ENCODE data around the gene SORBS2. TPM values are rescaled to one million over a fixed set of nuclear protein-coding genes. Genes with fewer than 3 reads are reported as not detected.
A peak's percentile ranks its signal among the peaks of the same experiment; 100 is the strongest.

SORBS2 gene
- total RNA-seq, 4 donors from 2014 or later: 821 to 1,626 (median 1,353) TPM

DNA sequence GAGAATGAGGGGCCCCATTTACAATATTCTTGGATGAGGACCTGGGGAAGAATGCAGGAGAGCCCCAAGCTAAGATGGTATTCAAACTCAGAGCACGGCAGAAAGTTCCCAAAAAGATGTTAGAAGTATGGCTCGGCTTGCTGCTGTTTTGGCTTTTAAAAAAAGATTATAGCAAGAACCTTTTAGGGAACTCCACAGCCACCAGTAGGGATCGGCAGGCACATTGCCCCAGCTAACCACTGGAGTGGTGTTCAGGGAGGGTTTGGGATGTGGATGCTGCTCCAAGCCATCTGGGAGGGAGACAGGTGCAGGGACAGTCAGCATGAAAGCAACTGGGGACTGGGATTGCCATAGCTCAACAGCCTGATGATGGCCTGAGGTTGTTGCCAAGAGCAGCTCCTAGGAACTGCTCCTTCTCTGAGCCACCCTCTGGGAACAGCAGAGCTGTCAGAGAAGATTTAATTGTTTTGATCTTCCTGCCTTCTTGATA, 63.0 kb downstream of the SORBS2 start:
- intact Hi-C loops (cut with DNase I): loop anchor here (10.0 kb wide), 1 partner anchor 396 kb away; no protein-coding TSS in a partner anchor
- DNase-seq (ENCODE audit: extremely low spot score): peak; percentile 90
- 80% methylated on average over 3 of the region's 3 CpGs for WGBS

DNA sequence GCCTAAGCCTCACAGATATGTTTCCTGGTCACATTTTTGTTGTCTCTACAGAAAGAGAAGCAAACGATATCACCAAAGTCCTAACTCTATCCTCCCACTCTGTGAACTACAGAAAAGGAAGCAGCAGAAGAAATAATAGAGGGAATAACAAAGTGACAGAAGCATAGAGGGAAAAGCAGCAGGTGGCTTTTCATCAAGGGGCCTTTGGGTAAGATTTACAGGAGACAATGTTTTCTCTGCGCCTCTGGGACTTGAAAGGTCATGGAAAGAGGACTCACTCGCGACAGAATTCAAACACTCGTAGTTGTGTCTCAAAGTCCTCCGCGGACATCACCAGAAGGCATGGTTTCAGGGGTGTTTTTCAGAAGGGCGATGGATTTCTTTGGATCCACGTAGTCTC, 66.1 kb downstream of the SORBS2 start:
- WGBS: 94% methylated on average over 9 of the region's 9 CpGs

More for the DNA sequence above, 63.0 kb downstream of the SORBS2 start:
- Histone ChIP-seq H3K27ac (replicated peaks in 1 of 4) (no peak overlapping the region), H3K36me3 (no peaks in the 10 kb centered on the region), H3K9me3 (peaks cover 0 to 3% (median 0%) of the 10 kb centered on the region in 4 donors), H3K4me1 (peaks cover 9 to 41% (median 17%) of the 10 kb centered on the region in 4 donors), H3K27me3 (no peaks in the 10 kb centered on the region), H3K4me3 (no peak overlapping the region)
- TF ChIP-seq POLR2A (IDR thresholded peaks at IDR 0.05; ENCODE audit: low read depth) (no peak), POLR2AphosphoS5 (IDR thresholded peaks at IDR 0.05) (no peak), EP300 (IDR thresholded peaks at IDR 0.05) (no peak)

DNA sequence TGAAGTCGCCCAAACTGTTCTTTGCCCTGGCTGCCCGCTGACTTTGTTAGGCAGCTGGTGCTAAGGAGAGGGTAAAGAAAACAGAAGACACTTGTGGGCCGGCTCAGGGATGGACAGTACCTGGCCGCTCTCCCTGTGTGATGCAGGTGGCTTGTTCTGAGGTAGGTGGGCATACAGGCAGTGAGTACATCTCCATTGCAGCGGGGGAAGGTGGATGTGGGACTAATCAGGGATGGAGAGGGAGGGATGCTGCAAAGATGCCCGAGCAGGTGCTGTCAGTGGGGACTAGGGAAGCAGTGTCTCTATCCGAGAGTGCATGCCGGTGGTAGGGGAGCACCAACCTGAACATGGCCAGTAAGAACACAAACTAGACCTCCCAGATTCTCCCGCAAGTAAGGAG, 67.0 kb downstream of the SORBS2 start:
- Histone ChIP-seq H3K9me3 (peaks cover 0 to 3% (median 0%) of the 10 kb centered on the region in 4 donors), H3K27ac (replicated peaks in 1 of 4) (no peak overlapping the region), H3K27me3 (no peaks in the 10 kb centered on the region), H3K4me3 (no peak overlapping the region), H3K4me1 (peaks cover 16 to 43% (median 20%) of the 10 kb centered on the region in 4 donors), H3K36me3 (no peaks in the 10 kb centered on the region)
- peak; percentile 86 for DNase-seq (ENCODE audit: extremely low spot score)
- intact Hi-C loops (cut with DNase I): loop anchor here (10.0 kb wide), 1 partner anchor 400 kb away; no protein-coding TSS in a partner anchor
- TF ChIP-seq POLR2AphosphoS5 (IDR thresholded peaks at IDR 0.05): no peak
- TF ChIP-seq POLR2A (IDR thresholded peaks at IDR 0.05; ENCODE audit: low read depth): no peak
- TF ChIP-seq EP300 (IDR thresholded peaks at IDR 0.05): no peak
- TF ChIP-seq, protein P1, sequence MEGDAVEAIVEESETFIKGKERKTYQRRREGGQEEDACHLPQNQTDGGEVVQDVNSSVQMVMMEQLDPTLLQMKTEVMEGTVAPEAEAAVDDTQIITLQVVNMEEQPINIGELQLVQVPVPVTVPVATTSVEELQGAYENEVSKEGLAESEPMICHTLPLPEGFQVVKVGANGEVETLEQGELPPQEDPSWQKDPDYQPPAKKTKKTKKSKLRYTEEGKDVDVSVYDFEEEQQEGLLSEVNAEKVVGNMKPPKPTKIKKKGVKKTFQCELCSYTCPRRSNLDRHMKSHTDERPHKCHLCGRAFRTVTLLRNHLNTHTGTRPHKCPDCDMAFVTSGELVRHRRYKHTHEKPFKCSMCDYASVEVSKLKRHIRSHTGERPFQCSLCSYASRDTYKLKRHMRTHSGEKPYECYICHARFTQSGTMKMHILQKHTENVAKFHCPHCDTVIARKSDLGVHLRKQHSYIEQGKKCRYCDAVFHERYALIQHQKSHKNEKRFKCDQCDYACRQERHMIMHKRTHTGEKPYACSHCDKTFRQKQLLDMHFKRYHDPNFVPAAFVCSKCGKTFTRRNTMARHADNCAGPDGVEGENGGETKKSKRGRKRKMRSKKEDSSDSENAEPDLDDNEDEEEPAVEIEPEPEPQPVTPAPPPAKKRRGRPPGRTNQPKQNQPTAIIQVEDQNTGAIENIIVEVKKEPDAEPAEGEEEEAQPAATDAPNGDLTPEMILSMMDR (IDR thresholded peaks at IDR 0.05): no peak
- 94% methylated on average over 9 of the region's 9 CpGs for WGBS

More for the DNA sequence above, 66.1 kb downstream of the SORBS2 start:
- Histone ChIP-seq H3K9me3 (peaks cover 0 to 3% (median 0%) of the 10 kb centered on the region in 4 donors), H3K27me3 (no peaks in the 10 kb centered on the region), H3K36me3 (no peaks in the 10 kb centered on the region), H3K27ac (replicated peaks in 1 of 4) (no peak overlapping the region), H3K4me3 (no peak overlapping the region), H3K4me1 (peaks cover 12 to 48% (median 21%) of the 10 kb centered on the region in 4 donors)
- TF ChIP-seq POLR2AphosphoS5 (IDR thresholded peaks at IDR 0.05) (no peak), EP300 (IDR thresholded peaks at IDR 0.05) (no peak), POLR2A (IDR thresholded peaks at IDR 0.05; ENCODE audit: low read depth) (no peak)
- TF ChIP-seq, protein P1 (IDR thresholded peaks at IDR 0.05): no peak
- intact Hi-C loops (cut with DNase I): loop anchor here (10.0 kb wide), 1 partner anchor 399 kb away; no protein-coding TSS in a partner anchor
- peak; percentile 42 for DNase-seq (ENCODE audit: extremely low spot score)

DNA sequence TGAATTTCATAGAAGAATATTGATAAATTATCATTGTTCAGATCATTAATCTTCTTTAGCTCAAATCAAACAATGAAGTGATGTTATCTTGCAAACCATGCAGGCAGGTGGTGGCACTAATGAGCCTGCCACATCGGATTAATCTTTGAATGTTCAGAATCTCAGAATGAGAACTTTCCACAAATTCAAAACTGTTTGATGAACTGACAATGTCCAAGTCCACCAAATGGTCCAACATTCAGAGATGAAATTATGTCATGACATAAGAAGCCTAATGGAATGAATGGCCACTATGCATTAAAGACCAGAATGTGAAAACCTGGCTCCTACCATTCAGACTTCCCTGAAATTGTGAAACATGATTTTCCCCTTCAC, 67.5 kb downstream of the SORBS2 start:
- Histone ChIP-seq H3K27ac (replicated peaks in 1 of 4) (no peak overlapping the region), H3K36me3 (no peaks in the 10 kb centered on the region), H3K4me3 (no peak overlapping the region), H3K4me1 (peaks cover 16 to 48% (median 20%) of the 10 kb centered on the region in 4 donors), H3K27me3 (no peaks in the 10 kb centered on the region), H3K9me3 (peaks cover 0 to 3% (median 0%) of the 10 kb centered on the region in 4 donors)
- intact Hi-C loops (cut with DNase I): loop anchor here (10.0 kb wide), 1 partner anchor 400 kb away; no protein-coding TSS in a partner anchor
- WGBS: 83% methylated on average over 1 of the region's 1 CpG
- no peak for TF ChIP-seq POLR2AphosphoS5 (IDR thresholded peaks at IDR 0.05)
- TF ChIP-seq, protein P1 (IDR thresholded peaks at IDR 0.05): no peak
- TF ChIP-seq POLR2A (IDR thresholded peaks at IDR 0.05; ENCODE audit: low read depth): no peak
- no peak for TF ChIP-seq EP300 (IDR thresholded peaks at IDR 0.05)
- peak; percentile 60 for DNase-seq (ENCODE audit: extremely low spot score)

DNA sequence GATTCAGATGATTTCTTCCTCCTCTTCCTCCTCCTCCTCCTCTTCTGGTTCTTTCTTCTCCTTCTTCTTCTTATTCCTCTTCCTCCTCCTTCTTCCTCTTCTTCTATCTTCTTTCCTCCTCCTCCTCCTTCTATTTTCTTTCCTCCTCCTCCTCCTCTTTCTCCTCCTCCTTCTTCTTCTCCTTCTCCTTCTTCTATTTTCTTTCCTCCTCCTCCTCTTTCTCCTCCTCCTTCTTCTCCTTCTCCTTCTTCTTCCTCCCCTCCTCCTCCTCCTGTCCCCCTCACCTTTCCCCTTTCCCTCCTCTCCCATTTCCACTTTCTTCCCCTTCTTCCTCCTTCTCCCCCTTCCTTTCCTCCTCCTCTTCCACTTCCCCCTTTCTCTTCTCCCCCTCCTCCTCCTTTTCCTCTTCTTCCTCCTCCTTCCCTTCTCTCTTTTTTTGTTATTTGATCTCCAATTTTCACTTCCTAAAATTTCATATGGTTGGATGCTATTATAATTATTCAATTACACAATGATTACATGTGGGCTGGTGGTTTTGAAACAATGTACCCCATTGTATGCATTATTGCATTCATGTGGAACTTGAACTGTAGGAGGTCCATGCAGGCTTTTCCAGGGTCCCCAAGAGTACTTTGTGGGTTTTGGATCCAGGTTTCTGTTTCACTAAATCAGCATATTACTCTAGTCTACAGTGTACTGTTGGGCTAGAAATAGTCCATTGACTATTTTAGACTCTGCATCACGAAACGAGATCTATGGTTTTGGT, 68.1 kb downstream of the SORBS2 start:
- no peak overlapping the region for H3K27ac ChIP-seq (replicated peaks in 1 of 4)
- TF ChIP-seq, protein P1 (IDR thresholded peaks at IDR 0.05): no peak
- TF ChIP-seq EP300 (IDR thresholded peaks at IDR 0.05) (no peak), POLR2A (IDR thresholded peaks at IDR 0.05; ENCODE audit: low read depth) (no peak), POLR2AphosphoS5 (IDR thresholded peaks at IDR 0.05) (no peak)
- H3K27me3 ChIP-seq: no peaks in the 10 kb centered on the region
- 53% methylated on average over 2 of the region's 2 CpGs for WGBS
- peaks cover 0 to 3% (median 0%) of the 10 kb centered on the region in 4 donors for H3K9me3 ChIP-seq
- no peak overlapping the region for H3K4me3 ChIP-seq
- H3K36me3 ChIP-seq: no peaks in the 10 kb centered on the region
- peak; percentile 37 for DNase-seq (ENCODE audit: extremely low spot score)
- intact Hi-C loops (cut with DNase I): loop anchor here (10.0 kb wide), 1 partner anchor 401 kb away; no protein-coding TSS in a partner anchor
- H3K4me1 ChIP-seq: peaks cover 19 to 52% (median 22%) of the 10 kb centered on the region in 4 donors
